ENCODE results near the gene RELA.

- TF ChIP-seq CTCF (IDR thresholded peaks at IDR 0.05) (no peak), ATF2 (CRISPR knock-in tag; IDR thresholded peaks at IDR 0.05; ENCODE audit: borderline replicate concordance, low read depth) (no peak), E2F4 (CRISPR knock-in tag; IDR thresholded peaks at IDR 0.05; ENCODE audit: borderline replicate concordance, low read depth) (no peak), ZNF121 (CRISPR knock-in tag; IDR thresholded peaks at IDR 0.05) (no peak), ZBTB43 (CRISPR knock-in tag; IDR thresholded peaks at IDR 0.05) (no peak), CDX4 (CRISPR knock-in tag; IDR thresholded peaks at IDR 0.05; ENCODE audit: borderline replicate concordance) (no peak), ZSCAN18 (CRISPR knock-in tag; IDR thresholded peaks at IDR 0.05) (no peak)
Measured at GRCh38 chr11:65645710-65646109, 17.0 kb downstream of the RELA start.

All from WTC11 (cell line).